ENCODE measurements around the gene SIT1. TPM values are rescaled to one million over a fixed set of nuclear protein-coding genes. Genes with fewer than 3 reads are reported as not detected.

Gene SIT1
- total and polyA plus RNA-seq, 2 donors (not counting 3 experiments of a cell fraction or from before 2014, with no cell fraction given), result not detected

DNA sequence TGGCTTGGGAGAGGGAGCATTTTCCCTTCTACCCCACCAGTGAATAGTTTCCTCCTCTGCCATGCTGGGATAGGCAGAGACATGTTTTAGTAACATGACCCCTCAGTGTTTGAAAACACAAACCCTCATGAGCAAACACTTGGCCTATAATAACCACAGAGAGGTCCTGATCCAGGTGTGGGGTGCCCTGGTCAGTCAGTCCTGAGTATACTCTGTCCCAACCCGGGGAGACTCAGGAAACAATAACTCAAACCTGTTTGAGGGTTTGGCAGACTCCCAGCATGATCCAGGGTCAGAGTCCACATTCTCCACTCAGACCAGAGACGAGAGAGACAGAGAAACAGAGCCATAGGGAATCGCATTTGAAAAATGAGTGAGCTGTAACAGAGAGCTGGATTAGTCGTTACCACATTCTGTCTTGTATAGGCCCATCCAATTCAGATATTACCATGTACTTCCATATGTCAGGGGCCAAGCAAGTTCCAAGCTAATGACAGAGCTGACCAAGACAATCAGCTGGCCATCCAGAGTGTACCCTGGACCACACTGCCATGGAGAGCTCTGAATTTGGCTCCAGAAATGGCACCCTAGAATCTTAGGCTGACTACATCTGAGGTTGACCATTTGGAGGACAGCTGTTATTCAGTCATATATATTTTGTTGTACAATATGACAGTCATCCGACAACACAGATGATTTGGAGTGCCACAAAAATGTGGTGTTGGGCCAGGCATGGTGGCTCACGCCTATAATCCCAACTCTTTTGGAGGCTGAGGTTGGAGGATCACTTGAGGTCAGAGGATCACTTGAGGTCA is 18.8 kb upstream of the SIT1 start:
- Histone ChIP-seq H3K9me1 (replicated peaks; ENCODE audit: control insufficient read depth, extremely low read depth, insufficient read depth, low read length) (no peaks in the 10 kb centered on the region), H4K20me1 (replicated peaks; ENCODE audit: control insufficient read depth, extremely low read depth, insufficient read depth, low read length) (no peaks in the 10 kb centered on the region), H3K27ac (ENCODE audit: insufficient read depth, low read depth, low read length) (no peak overlapping the region), H2AFZ (ENCODE audit: low read depth, low read length) (no peak overlapping the region), H3K4me2 (ENCODE audit: insufficient read depth, low read length) (no peak overlapping the region), H3K36me3 (ENCODE audit: control insufficient read depth in 2 of 2, extremely low read depth in 1 of 2, insufficient read depth in 2 of 2, low read length in 2 of 2) (no peaks in the 10 kb centered on the region), H3K4me1 (ENCODE audit: control insufficient read depth, extremely low read depth, insufficient read depth, low read length) (peaks cover 9% of the 10 kb centered on the region), H3K9ac (replicated peaks; ENCODE audit: extremely low read depth, insufficient read depth, low read length) (no peak overlapping the region), H3K4me3 (replicated peaks in 1 of 3; ENCODE audit: insufficient read depth in 1 of 3, low read depth in 1 of 3, low read length in 3 of 3) (no peak overlapping the region), H3K9me3 (replicated peaks; ENCODE audit: control insufficient read depth, insufficient read depth, low read length) (no peaks in the 10 kb centered on the region), H3K79me2 (ENCODE audit: control insufficient read depth, insufficient read depth, low read length) (no peaks in the 10 kb centered on the region), H3K27me3 (ENCODE audit: control insufficient read depth in 2 of 2, insufficient read depth in 2 of 2, low read length in 2 of 2) (peaks cover under 1 to 5% of the 10 kb centered on the region in 2 experiments)
- CTCF ChIA-PET, result interaction anchor here (0.9 to 1.9 kb wide), 4 partner anchors 21 to 66 kb away, joined by 3 to 6 read pairs (median 4); no protein-coding TSS in a partner anchor
- TF ChIP-seq GATA2 (IDR thresholded peaks at IDR 0.05; ENCODE audit: insufficient read depth, insufficient read length, low read depth, low read length), result no peak
- FAIRE-seq (no peak), DNase-seq (ENCODE audit: low read depth, low spot score) (no peak)
- POLR2A ChIA-PET, result no interaction called here
- dilution Hi-C loops (cut with MboI; ENCODE audit: extremely low pct_ligation_motif_present, low sequenced_read_pairs) (no loop called here), intact Hi-C loops (cut with micrococcal nuclease) (no loop called here)
- no TSS peak for BruUV-seq (replicated peaks)

DNA sequence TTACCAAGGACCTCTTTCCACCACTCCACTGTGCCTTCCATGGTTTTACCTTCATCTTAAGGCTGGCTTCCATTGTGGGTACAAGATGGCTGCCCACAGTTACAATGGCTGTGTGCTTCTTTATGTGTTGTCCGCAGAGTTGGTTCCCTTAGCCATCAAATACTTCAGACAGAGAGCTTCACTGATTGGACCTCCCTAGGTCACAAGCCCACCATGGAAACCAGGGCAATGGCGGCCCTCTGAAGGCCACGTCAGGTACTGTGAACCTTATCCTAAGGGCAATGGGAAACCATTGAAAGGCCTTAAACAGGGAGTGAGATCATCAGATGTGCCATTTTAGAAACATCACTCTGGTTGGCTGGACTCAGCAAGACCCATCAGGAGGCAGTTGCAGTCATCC is 17.2 kb upstream of the SIT1 start:
- H3K9me3 ChIP-seq (replicated peaks; ENCODE audit: control insufficient read depth, insufficient read depth, low read length), result no peaks in the 10 kb centered on the region
- no peak overlapping the region for H3K4me2 ChIP-seq (ENCODE audit: insufficient read depth, low read length)
- POLR2A ChIA-PET, result no interaction called here
- DNase-seq (ENCODE audit: low read depth, low spot score) (no peak), FAIRE-seq (no peak)
- H4K20me1 ChIP-seq (replicated peaks; ENCODE audit: control insufficient read depth, extremely low read depth, insufficient read depth, low read length), result no peaks in the 10 kb centered on the region
- no peaks in the 10 kb centered on the region for H3K79me2 ChIP-seq (ENCODE audit: control insufficient read depth, insufficient read depth, low read length)
- no peaks in the 10 kb centered on the region for H3K36me3 ChIP-seq (ENCODE audit: control insufficient read depth in 2 of 2, extremely low read depth in 1 of 2, insufficient read depth in 2 of 2, low read length in 2 of 2)
- H3K9me1 ChIP-seq (replicated peaks; ENCODE audit: control insufficient read depth, extremely low read depth, insufficient read depth, low read length), result no peaks in the 10 kb centered on the region
- intact Hi-C loops (cut with micrococcal nuclease), result no loop called here
- CTCF ChIA-PET, result no interaction called here
- H3K27me3 ChIP-seq (ENCODE audit: control insufficient read depth in 2 of 2, insufficient read depth in 2 of 2, low read length in 2 of 2), result no peaks in the 10 kb centered on the region
- no peak overlapping the region for H2AFZ ChIP-seq (ENCODE audit: low read depth, low read length)
- dilution Hi-C loops (cut with MboI; ENCODE audit: extremely low pct_ligation_motif_present, low sequenced_read_pairs), result no loop called here
- H3K4me3 ChIP-seq (replicated peaks in 1 of 3; ENCODE audit: insufficient read depth in 1 of 3, low read depth in 1 of 3, low read length in 3 of 3), result no peak overlapping the region
- TF ChIP-seq JUN (IDR thresholded peaks at IDR 0.05; ENCODE audit: borderline replicate concordance, insufficient read depth, insufficient read length, low read depth), result no peak
- TF ChIP-seq, protein P1, sequence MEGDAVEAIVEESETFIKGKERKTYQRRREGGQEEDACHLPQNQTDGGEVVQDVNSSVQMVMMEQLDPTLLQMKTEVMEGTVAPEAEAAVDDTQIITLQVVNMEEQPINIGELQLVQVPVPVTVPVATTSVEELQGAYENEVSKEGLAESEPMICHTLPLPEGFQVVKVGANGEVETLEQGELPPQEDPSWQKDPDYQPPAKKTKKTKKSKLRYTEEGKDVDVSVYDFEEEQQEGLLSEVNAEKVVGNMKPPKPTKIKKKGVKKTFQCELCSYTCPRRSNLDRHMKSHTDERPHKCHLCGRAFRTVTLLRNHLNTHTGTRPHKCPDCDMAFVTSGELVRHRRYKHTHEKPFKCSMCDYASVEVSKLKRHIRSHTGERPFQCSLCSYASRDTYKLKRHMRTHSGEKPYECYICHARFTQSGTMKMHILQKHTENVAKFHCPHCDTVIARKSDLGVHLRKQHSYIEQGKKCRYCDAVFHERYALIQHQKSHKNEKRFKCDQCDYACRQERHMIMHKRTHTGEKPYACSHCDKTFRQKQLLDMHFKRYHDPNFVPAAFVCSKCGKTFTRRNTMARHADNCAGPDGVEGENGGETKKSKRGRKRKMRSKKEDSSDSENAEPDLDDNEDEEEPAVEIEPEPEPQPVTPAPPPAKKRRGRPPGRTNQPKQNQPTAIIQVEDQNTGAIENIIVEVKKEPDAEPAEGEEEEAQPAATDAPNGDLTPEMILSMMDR (IDR thresholded peaks at IDR 0.05; ENCODE audit: extremely low read depth in 1 of 2, insufficient read depth in 1 of 2, low read depth in 1 of 2, low read length in 2 of 2), result no peak
- no peak for TF ChIP-seq FOS (IDR thresholded peaks at IDR 0.05; ENCODE audit: borderline replicate concordance, insufficient read depth, low read length)
- no peak for TF ChIP-seq POLR2A (IDR thresholded peaks at IDR 0.05; ENCODE audit: low read depth, low read length)
- no peak for TF ChIP-seq MYC (IDR thresholded peaks at IDR 0.05; ENCODE audit: low read depth, low read length)
- TF ChIP-seq POLR2AphosphoS5 (IDR thresholded peaks at IDR 0.05; ENCODE audit: insufficient read depth, low read depth, low read length), result no peak
- TF ChIP-seq, protein P2, sequence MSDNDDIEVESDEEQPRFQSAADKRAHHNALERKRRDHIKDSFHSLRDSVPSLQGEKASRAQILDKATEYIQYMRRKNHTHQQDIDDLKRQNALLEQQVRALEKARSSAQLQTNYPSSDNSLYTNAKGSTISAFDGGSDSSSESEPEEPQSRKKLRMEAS (IDR thresholded peaks at IDR 0.05; ENCODE audit: insufficient read depth, insufficient read length), result no peak
- no peak overlapping the region for H3K9ac ChIP-seq (replicated peaks; ENCODE audit: extremely low read depth, insufficient read depth, low read length)
- peaks cover 16% of the 10 kb centered on the region for H3K4me1 ChIP-seq (ENCODE audit: control insufficient read depth, extremely low read depth, insufficient read depth, low read length)
- no peak overlapping the region for H3K27ac ChIP-seq (ENCODE audit: insufficient read depth, low read depth, low read length)
- no TSS peak for BruUV-seq (replicated peaks)

Data from endothelial cell of umbilical vein (primary cell).